ENCODE results near the gene NCKAP5. TPM values are rescaled to one million over a fixed set of nuclear protein-coding genes. Genes with fewer than 3 reads are reported as not detected.

The NCKAP5 gene
- polyA plus RNA-seq, 3 donors, result 7.6 to 10.1 (median 8.2) TPM

DNA sequence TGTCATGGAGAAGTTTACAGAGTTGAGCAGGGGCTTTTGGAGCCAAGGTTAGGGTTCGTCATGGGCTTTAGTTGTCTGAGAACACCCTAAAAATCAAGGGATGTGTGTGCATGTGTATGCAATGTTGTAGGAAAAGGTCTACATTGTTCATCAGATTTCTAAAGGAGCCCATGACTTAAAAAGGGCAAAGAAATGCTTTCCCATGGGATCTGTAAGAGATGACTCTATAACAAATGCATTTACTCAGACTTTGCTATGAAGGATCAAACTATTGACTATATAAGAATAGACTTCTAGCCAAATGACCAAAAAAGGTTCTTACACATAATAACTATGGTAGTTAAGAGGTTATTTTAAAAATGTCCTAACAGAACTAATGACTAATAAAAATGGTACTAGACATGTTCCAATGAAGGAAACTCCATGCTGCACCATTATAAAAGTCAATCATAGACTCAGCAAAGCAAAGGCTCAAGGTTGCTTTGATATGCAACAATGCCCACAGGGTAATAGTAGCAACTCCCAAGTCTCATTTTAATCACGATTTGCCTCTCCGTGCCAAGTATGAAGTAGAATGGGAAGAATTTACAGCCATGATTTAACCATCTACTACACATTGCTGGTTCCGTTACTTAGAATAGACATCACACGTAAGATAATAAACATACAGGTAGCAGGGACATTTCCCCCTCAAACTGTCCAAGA is 158.5 kb downstream of the NCKAP5 start:
- DNase-seq (ENCODE audit: low read depth in 3 of 3, low spot score in 2 of 3), result no peak

DNA sequence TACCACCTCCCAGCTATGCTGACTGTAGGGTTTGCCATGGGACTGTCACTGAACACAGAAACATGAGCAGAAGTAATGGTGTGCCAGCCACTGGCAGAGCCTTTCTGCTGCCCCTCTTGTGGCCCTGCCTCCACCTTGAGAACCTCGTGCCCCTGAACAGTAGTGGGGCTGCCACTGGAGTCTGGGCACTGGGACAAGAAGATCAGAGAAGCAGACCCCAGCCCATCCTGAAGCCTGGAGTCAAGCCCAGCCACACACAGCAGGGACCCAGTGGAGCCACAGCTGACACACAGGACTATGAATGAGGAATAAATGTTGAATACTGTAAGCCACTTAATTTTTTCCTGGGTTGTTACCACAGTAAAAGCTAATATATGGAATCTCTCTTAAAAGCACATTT is 159.6 kb downstream of the NCKAP5 start:
- no peak for DNase-seq (ENCODE audit: low read depth in 3 of 3, low spot score in 2 of 3)

DNA sequence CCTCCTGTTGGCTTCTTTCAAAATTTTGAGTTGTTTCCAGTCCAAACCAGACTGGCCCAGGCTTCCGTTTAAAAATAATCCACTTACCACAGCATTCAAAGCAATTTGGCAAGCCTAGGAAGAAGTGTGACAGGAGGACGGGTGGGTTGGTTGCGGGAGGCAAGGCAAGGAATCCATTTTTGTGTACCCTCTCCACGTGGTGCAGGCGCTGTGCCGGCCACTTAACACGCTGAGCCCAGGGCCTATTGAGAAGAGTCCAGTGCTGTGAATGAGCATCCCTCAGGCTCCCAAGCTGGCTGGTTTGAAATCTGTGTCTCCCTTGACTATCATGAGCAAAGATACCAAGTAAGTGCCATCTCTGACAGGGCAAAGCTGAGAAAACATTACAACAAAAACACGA is 160.9 kb downstream of the NCKAP5 start:
- DNase-seq (ENCODE audit: low read depth in 3 of 3, low spot score in 2 of 3), result no peak

DNA sequence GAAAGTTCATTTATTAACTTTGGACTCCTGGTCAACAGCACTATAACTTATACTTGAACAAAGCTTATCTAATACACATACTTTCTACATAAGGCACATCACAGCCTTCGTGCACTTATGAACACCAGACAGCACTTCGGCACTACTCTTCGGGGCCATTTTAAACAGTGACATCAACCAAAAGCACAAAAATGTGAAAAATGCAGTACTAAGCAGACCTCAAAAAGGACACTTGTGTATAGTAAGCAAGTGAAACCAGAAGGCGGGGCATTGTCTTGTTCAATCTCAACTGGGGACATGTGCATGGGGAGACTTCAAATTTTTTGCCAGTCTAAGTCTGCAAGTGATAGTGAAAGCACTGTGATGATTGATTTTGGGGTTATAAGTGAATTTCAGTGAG is 163.0 kb downstream of the NCKAP5 start:
- DNase-seq (ENCODE audit: low read depth in 3 of 3, low spot score in 2 of 3), result no peak

DNA sequence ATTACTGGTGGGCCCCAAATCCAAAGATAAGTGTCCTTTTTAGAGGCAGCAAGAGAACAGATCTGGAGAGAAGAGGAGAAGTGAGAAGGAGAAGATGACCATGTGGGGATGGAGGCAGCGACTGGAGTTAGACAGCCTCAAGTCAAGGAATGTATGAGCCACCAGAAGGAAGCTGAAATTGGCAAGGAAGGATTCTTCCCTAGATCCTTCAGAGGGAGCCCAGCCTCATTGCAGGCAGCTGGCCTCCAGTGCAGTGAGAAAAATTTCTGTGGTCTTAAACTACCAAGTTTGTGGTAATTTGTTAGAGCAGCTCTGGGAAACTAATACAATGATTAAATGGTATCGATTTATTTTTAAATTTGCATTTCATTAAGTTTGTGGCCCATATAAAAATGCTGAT is 167.9 kb downstream of the NCKAP5 start:
- no peak for DNase-seq (ENCODE audit: low read depth in 3 of 3, low spot score in 2 of 3)

DNA sequence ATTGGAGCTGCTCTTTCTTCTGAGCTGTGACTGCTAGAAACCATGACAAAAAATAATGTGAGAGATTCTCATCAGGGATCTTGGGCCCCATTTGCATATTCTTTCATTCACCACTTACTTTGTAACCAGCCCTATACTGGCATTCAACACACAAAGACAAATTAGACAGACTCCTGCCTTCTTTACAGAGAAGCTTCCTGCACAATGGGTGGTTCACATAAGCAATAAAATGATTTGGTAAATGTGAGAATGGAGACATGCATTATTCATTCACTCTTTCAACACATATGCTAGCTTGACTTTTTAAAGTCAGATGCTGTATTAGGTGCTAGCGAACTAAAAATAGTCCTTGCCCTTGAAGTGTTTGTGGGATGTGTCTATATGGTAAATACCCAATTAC is 174.4 kb downstream of the NCKAP5 start:
- DNase-seq (ENCODE audit: low read depth in 3 of 3, low spot score in 2 of 3), result no peak

DNA sequence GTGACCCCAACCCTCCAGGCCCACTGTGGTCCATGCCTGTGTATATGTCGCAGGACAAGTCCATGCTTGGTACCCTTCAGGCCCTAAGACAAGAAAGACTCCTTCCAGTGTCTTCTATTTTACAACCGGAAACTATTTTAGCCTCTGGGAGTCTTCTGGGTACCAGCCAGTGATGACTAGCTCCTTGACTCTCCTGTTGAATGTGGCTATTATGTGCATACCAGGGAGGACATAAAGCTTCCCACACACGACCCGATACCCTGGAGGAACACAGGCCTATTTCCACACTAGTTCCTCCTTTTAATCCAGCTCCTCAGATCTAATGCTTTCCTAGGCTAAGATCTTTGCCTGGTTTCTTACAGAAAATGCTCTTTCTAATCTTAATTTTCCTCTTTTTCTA is 178.1 kb downstream of the NCKAP5 start:
- no peak for DNase-seq (ENCODE audit: low read depth in 3 of 3, low spot score in 2 of 3)

DNA sequence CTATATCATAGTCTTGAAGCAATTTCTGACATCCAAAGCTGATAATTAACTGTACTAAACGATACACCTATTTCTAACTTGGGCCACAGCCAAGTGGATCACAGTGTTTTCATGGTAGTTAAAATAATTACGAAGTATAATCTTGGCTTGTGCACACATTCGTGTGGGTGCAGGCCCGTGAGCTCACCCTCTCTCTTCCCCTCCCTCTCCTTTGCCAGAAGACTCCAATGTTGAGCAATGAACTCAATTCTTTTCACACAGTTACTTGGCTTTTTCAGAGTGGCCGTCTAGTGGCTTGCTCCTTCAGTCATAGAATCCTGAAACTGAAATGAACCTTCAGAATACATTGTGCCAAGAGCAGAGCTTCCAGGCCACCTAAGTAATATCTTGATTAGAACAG is 178.7 kb downstream of the NCKAP5 start:
- DNase-seq (ENCODE audit: low read depth in 3 of 3, low spot score in 2 of 3), result no peak

DNA sequence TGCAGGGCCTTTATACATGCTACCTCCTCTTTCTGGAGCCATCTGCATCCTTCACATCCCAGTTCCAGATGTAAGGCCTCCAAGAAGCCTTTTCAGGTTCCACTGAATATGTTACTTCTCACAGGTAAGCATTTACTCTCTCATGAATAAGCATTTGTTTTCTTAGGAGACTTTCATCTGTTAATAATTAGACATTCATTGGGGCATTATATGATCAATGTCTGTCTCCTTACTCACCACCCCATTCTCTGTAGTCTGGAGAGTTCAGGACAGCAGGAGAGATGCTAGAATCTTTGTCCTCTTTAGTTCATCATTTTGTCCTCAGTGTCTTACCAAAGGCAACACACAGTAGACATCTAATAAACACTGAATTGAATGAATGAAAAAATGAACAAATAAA is 185.7 kb downstream of the NCKAP5 start:
- no peak for DNase-seq (ENCODE audit: low read depth in 3 of 3, low spot score in 2 of 3)

DNA sequence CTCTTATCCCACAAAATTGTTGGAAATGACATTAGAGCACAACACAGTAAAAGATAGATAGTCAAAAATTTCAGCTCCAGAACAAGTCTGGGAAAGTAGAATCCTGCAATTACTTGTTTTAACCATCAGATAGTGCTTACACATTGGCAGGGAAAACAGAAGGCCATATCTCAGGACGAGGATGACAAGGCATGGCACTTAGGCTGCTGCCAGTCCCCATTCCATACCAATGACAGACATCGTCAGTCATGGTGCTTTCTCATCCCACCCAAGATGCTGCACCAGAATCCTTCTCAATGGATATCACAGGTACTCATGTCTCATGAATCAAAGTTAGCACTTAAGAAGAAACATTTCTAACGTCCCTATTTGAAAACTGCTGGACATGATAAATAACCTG is 187.3 kb downstream of the NCKAP5 start:
- DNase-seq (ENCODE audit: low read depth in 3 of 3, low spot score in 2 of 3), result no peak

DNA sequence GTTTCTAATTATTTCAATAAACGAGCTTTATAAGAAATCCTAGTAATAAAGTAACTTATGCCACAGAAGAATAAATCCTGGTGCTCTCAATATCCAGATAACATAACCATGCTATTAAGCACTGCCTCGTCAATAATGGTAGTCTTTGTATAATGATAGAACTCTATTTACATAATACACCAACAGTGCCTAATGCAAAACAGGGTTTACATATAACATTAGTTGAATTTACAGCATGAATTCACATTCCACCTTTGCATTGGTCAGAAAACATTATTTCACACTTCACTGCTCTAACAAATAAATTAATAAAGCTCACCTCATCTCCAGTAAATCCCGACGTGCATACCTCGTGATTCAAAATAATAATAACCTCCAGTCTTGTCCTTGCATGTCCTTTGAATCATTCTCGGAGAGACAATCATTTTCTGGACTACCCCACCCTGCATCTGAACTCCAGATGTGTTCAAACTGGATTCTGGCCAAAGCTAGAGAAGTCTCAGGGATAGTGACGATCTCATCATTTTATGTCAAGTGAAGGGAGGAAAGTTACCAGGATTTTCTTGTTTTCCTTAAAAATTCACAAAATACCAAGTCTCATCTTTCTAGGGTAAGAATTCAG is 189.2 kb downstream of the NCKAP5 start:
- no peak for DNase-seq (ENCODE audit: low read depth in 3 of 3, low spot score in 2 of 3)

DNA sequence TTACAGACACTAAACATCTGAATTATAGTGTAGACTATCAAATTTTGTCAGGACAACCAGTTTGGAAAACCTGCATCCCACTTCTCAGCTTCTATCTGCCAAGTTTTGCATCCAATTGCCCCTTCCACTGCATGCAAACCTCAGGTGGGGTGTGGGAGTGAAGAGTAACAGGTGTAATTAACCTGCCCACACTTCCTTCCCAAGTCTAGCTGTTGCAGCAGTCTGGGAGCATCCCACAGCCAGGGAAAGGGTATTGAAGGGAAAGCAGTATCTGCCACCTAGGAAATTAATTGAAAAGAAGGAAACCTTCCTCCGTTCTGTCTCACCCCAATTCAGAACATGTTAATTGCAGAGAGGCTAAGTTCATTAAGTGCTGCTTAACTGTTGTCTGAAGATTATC is 189.9 kb downstream of the NCKAP5 start:
- DNase-seq (ENCODE audit: low read depth in 3 of 3, low spot score in 2 of 3), result no peak

DNA sequence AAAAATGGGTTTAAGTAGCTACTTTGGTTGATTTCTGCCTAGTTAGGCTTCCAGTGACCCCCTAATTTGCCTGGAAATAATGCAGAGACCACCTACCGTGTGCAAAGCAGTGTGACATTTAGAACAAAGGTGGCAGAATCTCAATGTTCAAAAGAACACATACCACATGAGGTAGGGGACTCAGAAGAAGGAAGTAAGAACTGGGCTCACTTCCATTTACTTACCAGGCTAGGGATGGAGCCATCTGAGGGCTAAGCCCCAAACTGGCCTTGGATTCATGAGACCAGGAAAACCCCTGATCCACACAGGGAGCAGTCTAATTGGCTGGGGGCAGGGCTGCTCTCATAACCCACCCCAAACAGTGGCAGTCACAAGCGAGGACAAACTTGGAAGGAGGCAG is 190.7 kb downstream of the NCKAP5 start:
- no peak for DNase-seq (ENCODE audit: low read depth in 3 of 3, low spot score in 2 of 3)

DNA sequence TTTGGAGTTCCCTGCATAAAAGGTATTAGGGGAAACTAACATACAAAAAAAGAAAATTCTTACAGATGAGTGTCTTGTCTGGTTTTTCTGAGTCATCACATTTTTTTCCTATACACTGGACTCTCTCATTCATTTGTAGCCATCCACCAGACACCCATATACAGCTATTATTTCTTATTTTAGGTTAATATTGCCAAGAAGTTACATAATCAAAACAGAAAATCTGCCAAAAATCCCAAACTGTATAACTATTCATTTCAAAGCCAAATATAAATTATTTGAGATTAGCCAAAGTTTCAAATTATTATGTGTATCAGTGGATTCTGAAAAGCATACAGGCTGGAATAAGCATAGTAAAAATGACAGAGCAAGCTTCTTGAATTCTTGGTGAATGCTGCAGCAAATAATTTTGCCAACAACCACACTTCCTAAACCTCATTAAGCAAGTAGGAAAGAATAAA is 191.2 kb downstream of the NCKAP5 start:
- DNase-seq (ENCODE audit: low read depth in 3 of 3, low spot score in 2 of 3), result no peak

DNA sequence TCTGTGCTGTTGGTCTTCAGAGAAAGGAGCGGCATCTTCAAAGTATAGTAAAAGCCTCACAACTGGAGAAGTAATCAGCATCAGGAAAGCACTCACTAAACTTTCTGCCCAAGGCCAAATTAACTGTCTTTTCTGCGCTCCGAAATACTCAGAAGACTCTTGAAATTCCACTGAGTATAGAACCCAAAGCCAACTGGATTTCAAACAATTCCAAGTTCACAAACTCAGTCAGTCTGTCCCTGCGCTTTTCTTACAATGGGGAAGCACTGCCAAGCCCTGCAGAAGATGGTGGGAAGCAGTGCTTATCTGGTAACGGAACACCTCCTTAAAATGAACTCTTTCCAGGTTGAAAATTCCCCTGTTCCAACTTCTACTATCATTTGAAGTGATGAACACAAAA is 193.5 kb downstream of the NCKAP5 start:
- no peak for DNase-seq (ENCODE audit: low read depth in 3 of 3, low spot score in 2 of 3)

DNA sequence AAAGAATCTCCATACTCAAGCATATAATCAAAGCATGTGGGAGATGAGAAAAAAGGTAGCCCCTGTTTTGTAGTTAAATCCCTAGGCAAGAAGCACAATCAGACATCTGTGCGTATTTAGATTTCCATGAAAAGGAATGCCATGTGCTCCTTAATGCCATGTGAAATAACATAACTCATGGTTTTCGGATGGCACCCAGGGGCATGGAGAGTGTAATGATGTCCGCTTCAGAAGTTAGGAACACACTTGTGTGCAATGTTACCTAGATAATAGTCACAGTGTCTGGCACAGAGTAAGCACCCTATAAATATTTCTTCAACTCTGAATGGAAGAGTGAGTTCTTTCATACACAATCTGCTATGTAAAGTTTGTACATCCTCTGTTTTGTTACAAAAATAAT is 197.0 kb downstream of the NCKAP5 start:
- DNase-seq (ENCODE audit: low read depth in 3 of 3, low spot score in 2 of 3), result no peak

DNA sequence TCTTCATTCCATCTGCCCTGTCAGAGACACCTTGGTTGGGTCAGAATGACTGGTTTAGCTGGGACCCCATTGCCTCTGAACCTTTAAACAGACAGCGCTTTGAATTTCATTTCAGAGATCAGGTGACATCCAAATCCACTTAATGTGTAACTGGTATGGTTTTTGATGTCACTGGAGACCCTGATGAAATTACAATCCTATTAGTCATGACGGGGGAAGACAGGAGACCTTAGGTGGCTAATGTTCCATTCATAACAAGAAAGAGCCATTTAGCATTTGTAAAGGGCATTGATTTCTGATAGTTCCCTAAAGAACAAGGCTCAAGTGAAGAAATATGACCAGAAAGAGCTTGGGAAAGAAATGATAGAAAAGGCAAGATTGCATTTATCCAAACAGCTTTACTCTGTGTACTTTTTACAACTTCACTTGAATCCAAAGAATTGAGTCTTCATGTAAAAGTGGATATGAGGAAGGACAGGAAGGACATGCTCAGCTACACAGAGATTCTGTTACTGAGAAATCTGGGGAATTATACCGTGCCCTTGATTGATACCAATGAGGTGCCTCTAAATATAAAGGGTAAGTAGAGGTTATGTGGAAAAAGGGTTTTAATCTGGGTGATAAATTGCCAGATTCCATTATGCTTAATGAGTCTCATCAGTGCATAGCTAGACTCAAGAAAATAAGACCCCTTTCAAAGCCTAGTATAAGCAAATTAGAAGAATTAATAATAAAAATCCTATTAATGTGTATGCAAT is 198.2 kb downstream of the NCKAP5 start:
- DNase-seq (ENCODE audit: low read depth in 3 of 3, low spot score in 2 of 3), result peak in 1 of 3 donors; percentile 10

DNA sequence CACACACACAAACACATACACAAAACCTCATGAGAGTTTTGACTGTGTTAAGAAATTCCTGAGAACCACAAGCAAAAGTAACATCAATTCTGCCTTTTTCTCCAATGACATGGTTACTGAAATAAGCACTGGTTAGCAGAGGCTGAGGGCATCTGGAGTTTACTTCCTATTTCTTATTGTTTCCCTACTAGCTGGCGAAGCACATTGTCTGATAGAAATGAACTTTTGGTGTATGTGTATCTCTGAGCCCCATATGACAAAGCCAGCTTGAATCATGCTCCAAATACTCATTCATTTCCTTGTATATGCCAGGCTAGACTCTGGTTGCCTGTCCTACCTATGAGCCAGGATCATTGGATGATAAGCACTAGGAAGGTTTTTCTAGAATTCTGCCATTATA is 203.1 kb downstream of the NCKAP5 start:
- no peak for DNase-seq (ENCODE audit: low read depth in 3 of 3, low spot score in 2 of 3)

DNA sequence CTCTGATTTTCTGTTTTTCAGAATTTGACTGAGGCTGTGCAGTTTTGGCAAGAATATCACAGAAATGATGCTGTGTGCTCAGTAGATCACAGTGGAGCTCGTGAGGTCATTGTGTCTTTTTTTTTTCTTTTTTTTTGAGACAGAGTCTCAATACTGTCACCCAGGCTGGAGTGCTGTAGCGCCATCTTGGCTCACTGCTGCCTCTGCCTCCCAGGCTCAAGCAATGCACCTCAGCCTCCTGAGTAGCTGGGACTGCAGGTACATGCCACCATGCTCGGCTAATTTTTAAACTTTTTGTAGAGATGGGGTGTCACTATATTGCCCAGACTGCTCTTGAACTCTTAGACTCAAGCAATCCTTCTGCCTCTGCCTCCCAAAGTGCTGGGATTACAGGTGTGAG is 203.6 kb downstream of the NCKAP5 start:
- no peak for DNase-seq (ENCODE audit: low read depth in 3 of 3, low spot score in 2 of 3)

DNA sequence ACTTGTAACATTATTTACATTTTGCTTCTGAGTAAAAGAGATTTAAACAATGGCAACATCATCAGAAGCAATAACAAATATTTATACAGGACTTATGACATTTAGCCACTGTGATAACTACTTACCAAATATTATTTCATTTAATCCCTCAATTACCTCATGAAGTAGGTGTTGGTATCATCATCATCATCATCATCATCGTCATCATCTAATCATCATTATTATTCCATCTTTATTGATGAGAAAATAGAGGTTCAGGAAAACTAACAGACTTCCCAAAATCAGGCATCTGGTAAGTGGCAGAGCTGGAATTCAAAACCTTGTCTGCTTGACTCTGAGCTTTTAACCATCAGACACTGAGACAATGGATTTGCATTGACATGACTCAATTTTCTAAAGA is 204.4 kb downstream of the NCKAP5 start:
- no peak for DNase-seq (ENCODE audit: low read depth in 3 of 3, low spot score in 2 of 3)

DNA sequence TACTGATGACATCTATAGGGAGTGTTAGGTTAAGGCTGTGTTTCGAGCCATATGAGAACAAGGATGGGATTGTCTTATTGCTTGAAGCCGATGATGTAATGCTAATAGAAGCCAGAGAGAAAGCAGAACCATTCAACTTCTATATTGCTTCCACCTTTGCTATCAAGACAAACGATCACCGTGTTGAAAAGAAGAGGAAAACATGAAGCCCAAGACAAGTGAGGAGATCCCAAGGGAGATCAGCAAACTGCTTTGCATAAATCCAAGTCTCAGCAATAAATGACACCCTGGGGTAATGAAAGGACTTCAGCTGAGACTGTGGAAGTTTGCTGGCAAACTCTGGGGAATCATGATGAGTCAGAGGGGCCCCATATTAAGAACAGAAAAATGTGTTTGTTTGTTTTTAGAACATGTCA is 206.2 kb downstream of the NCKAP5 start:
- no peak for DNase-seq (ENCODE audit: low read depth in 3 of 3, low spot score in 2 of 3)

DNA sequence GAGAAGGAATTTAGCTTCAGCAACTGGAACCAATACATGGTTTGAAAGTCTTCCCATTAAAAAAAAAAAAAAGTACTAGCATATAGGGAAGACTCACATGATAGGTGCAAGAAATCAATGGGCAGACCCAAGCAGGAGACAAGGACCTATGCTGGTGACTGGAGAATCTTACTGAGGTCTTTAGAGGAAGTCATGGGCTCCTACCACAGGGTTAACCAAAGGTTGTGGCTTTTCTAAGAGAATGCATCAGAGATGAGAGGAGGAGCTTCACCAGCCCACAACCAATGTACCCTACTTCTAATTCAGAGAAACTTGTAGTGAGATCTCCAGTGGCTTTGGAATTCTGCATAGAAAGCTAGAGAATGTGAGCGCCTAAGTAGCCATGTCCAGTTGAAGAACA is 207.4 kb downstream of the NCKAP5 start:
- DNase-seq (ENCODE audit: low read depth in 3 of 3, low spot score in 2 of 3), result no peak

All from right renal cortex interstitium (tissue), 3 donors.